Measurements from ENCODE around the gene MICB. TPM values are rescaled to one million over a fixed set of nuclear protein-coding genes. Genes with fewer than 3 reads are reported as not detected.

The MICB gene
- total and polyA plus RNA-seq, 9 of the 15 experiments (the other 6 are each of a cell fraction or from before 2014, with no cell fraction given) = 13.3 to 34.5 (median 19.8) TPM

- TF ChIP-seq E4F1 (CRISPR knock-in tag; IDR thresholded peaks at IDR 0.05; ENCODE audit: borderline replicate concordance) (no peak), BRD4 (IDR thresholded peaks at IDR 0.05) (no peak), TEAD4 (IDR thresholded peaks at IDR 0.05; ENCODE audit: low read length) (peak; percentile 60; the same call in 1 of the 2 replicates), TEAD4 (CRISPR knock-in tag; IDR thresholded peaks at IDR 0.05; ENCODE audit: borderline replicate concordance) (no peak), CGGBP1 (CRISPR knock-in tag; IDR thresholded peaks at IDR 0.05) (no peak), ERF (CRISPR knock-in tag; IDR thresholded peaks at IDR 0.05) (peak; percentile 58; the same call in 1 of the 2 replicates), RBM39 (optimal IDR thresholded peaks at IDR 0.05; ENCODE audit: low read depth, low read length) (no peak), IRF9 (tag; IDR thresholded peaks at IDR 0.05) (no peak), CBX5 (IDR thresholded peaks at IDR 0.05; ENCODE audit: borderline replicate concordance, low read depth) (no peak), SMAD1 (IDR thresholded peaks at IDR 0.05; ENCODE audit: low read depth, low read length, partially characterized antibody) (peak; percentile 30), CBFA2T2 (conservative IDR thresholded peaks at IDR 0.05) (peak; percentile 78), ETV1 (tag; conservative IDR thresholded peaks at IDR 0.05; ENCODE audit: low read depth) (peak; percentile 94), MITF (IDR thresholded peaks at IDR 0.05) (peak; percentile 43; the same call in 1 of the 2 replicates), MYNN (IDR thresholded peaks at IDR 0.05) (0 out of 2 replicates have a peak, but pooled peaks have one; percentile 66), MYNN (CRISPR knock-in tag; IDR thresholded peaks at IDR 0.05) (no peak), ZNF175 (CRISPR knock-in tag; IDR thresholded peaks at IDR 0.05; ENCODE audit: low read depth) (0 out of 2 replicates have a peak, but pooled peaks have one; percentile 52), ETV6 (IDR thresholded peaks at IDR 0.05; ENCODE audit: borderline replicate concordance in 1 of 2, low read depth in 2 of 2, low read length in 1 of 2) (peak; percentile 69 to 88; a peak in 3 of 4 replicates), ETV6 (CRISPR knock-in tag; IDR thresholded peaks at IDR 0.05; ENCODE audit: borderline replicate concordance) (no peak), HOMEZ (CRISPR knock-in tag; IDR thresholded peaks at IDR 0.05) (no peak), SMARCA4 (IDR thresholded peaks at IDR 0.05) (peak; percentile 59), KLF13 (tag; IDR thresholded peaks at IDR 0.05; ENCODE audit: borderline replicate concordance, low read depth) (no peak), EP300 (IDR thresholded peaks at IDR 0.05; ENCODE audit: low read length) (peak; percentile 83), ZNF584 (CRISPR knock-in tag; IDR thresholded peaks at IDR 0.05; ENCODE audit: low read depth) (peak; percentile 73)
Observed at GRCh38 chr6:31559958-31560696, 62.2 kb downstream of the MICB start (continued).

All from K562 (cell line).